Activated T-helper 1 cell treated with anti-CD3 and anti-CD28 coated beads, Interleukin-12 subunit alpha, Interleukin-12 subunit beta, Interleukin-2, Interleukin-4 antibody, amounts not matched to agents 30 ng/mL and 10 ng/mL and 1 ng/mL, durations not matched to agents 14 hours and 24 hours and 36 hours (primary cell): ENCODE data around the gene RCL1. TPM values are rescaled to one million over a fixed set of nuclear protein-coding genes. Genes with fewer than 3 reads are reported as not detected.
"Not testable (repeated sequence)": the region's sequence is repeated elsewhere in the genome, so short reads cannot be mapped to it uniquely, and the experiment has no call there.

ENCODE experiments used
- DNase-seq: peaks from one replicate; pipeline ENCODE4 v3.0.0; 2021; ENCODE audit warnings: low spot score
- H3K27ac Mint-ChIP-seq: one replicate; pipeline ENCODE4 v1.8.0; 2021; ENCODE audit warnings: mild to moderate bottlenecking, mixed read lengths
- H3K27me3 Mint-ChIP-seq: one replicate; pipeline ENCODE4 v1.8.0; 2022; ENCODE audit warnings: mild to moderate bottlenecking, moderate library complexity, mixed read lengths; ENCODE audit not compliant: insufficient read depth
- H3K36me3 Mint-ChIP-seq: one replicate; pipeline ENCODE4 v1.8.0; 2021; ENCODE audit warnings: low read depth, mixed read lengths
- H3K4me1 Mint-ChIP-seq: one replicate; pipeline ENCODE4 v1.8.0; 2021; ENCODE audit warnings: low read depth, mixed read lengths
- H3K4me3 Mint-ChIP-seq: one replicate; pipeline ENCODE4 v1.8.0; 2021; ENCODE audit warnings: mild to moderate bottlenecking, moderate library complexity, mixed read lengths
- H3K9me3 Mint-ChIP-seq: one replicate; pipeline ENCODE4 v1.8.0; 2021; ENCODE audit warnings: mixed read lengths
- intact Hi-C: fragments of 100-400 bp; cut with micrococcal nuclease; formaldehyde crosslinking; loops from one replicate; pipeline ENCODE4 v1.15.1; 2024
- total RNA-seq: library from RNA; stranded (reverse); gene quantifications from 2 replicates; pipeline ENCODE4 v1.2.3, GENCODE V29; 2022

RCL1 gene
- total RNA-seq, 1 donor from 2014 or later = 53.3 TPM

DNA sequence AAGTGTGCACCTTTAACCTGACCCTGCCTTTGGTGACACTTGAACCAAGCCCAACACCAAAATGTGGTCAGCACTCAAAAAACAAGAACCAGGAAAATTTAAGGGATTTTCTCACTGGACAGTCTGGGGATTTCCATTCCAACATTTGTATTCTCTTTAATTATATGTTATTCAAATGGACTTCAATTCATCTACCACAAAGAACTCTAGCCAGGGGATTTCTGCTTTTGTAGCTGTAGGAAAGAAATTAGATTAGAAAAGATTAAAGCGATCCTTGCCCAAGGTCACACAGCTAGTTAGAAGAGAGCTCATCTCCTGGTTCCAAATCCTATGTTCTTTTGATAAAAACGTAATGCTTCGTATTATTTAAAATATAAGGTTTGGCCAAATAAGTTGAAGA is 97.5 kb downstream of the RCL1 start:
- H3K27me3 Mint-ChIP-seq = no peaks in the 10 kb centered on the region
- H3K9me3 Mint-ChIP-seq = no peaks in the 10 kb centered on the region
- H3K36me3 Mint-ChIP-seq = peaks cover 3% of the 10 kb centered on the region
- H3K27ac Mint-ChIP-seq = no peak overlapping the region
- no peak overlapping the region for H3K4me3 Mint-ChIP-seq
- intact Hi-C loops = no loop called here
- peaks cover 11% of the 10 kb centered on the region for H3K4me1 Mint-ChIP-seq
- no peak for DNase-seq

DNA sequence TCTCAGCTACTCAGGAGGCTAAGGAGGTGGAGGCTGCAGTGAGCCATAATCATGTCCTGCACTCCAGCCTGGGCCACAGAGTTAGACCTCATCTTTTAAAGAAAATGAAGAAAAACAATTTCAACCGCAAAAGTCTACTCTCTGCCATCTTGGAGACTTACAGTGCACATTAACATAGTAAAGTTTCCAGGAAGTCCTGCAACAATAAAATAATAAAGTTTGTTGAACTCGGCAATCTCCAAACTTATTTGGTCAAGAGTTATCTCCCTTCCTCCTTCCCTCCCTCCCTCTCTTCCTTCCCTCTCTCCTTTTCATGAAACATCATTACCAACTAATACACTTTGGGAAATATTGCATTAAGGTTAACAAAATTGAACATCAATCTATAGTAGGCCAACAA is 98.2 kb downstream of the RCL1 start:
- Mint-ChIP-seq H3K36me3 (peaks cover 3% of the 10 kb centered on the region), H3K4me3 (no peak overlapping the region), H3K27ac (no peak overlapping the region), H3K4me1 (peaks cover 11% of the 10 kb centered on the region), H3K27me3 (no peaks in the 10 kb centered on the region), H3K9me3 (no peaks in the 10 kb centered on the region)
- intact Hi-C loops = no loop called here
- DNase-seq = no peak

DNA sequence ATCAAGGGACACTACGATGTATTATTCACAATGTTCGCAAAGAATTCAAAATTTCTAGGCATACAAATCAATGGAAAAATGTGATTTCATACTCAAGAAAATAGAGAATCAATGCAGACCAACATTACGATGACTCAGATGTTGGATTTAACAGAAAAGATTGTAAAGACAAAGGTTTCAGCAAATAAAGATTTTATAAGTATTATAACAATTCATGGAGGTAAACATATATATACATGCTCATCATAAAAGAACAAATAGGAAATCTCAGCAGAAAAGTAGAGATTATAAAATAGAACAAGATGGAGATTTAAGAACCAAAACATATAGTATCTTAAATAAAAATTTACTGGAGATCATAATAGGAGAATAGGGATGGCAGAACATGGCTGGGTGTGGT is 98.9 kb downstream of the RCL1 start:
- Mint-ChIP-seq H3K27ac (no peak overlapping the region), H3K9me3 (no peaks in the 10 kb centered on the region), H3K4me3 (no peak overlapping the region), H3K4me1 (peaks cover 11% of the 10 kb centered on the region), H3K27me3 (no peaks in the 10 kb centered on the region), H3K36me3 (peaks cover 3% of the 10 kb centered on the region)
- DNase-seq = no peak
- intact Hi-C loops = no loop called here

DNA sequence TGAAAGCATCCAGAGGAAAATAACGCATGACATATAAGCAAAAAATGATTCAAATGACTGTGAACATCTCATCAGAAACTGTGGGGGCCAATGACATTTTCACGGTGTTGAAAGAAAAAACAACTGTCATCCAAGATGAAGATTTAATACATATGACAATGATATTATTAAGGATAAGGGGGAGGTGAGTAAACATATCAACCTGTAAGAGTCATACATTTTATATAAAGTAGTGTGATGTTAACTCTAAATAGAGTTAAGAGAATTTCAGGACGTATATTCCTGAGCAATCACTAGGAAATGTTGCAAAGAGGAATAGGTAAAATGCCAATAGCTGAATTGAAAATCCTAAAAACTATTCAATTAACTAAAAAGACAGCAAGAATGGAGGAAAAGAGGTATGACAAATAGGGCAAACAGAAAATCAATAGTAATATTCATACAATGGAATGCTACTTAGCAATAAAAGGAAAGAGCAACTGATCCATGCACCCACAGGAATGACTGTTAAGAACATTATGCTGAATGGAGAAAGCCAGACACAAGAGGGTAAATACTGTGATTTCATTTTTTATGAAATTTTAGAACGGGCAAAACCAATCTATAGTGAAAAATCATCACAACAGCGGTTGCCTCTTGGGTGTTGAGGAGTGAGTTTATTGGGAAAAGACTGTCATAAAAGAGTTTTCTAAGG is 99.9 kb downstream of the RCL1 start:
- Mint-ChIP-seq H3K36me3 (peaks cover 4% of the 10 kb centered on the region), H3K4me1 (peaks cover 11% of the 10 kb centered on the region), H3K9me3 (peaks cover 8% of the 10 kb centered on the region), H3K27ac (no peak overlapping the region), H3K27me3 (no peaks in the 10 kb centered on the region), H3K4me3 (no peak overlapping the region)
- DNase-seq = no peak
- intact Hi-C loops = no loop called here

DNA sequence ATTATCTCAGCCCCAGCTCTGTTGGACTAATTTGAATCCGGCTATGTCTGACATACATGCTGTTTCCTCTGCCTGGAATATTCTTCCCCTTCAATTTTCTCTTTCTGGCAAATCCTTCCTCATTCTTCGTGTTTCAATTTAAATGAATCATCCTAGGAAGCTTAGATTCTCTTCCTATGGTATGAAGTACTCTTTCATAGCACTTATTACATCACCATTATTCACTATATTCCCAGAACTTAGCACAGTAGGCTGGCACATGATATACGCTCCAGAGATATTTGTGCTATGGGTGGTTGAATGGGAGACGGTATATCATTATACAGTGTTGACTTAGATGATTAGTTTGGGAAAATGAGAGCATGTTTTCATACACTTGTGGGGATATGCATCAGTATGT is 101.3 kb downstream of the RCL1 start:
- no peak overlapping the region for H3K27ac Mint-ChIP-seq
- intact Hi-C loops = no loop called here
- no peak overlapping the region for H3K4me3 Mint-ChIP-seq
- no peaks in the 10 kb centered on the region for H3K27me3 Mint-ChIP-seq
- H3K4me1 Mint-ChIP-seq = peaks cover 11% of the 10 kb centered on the region
- DNase-seq = no peak
- H3K9me3 Mint-ChIP-seq = peaks cover 19% of the 10 kb centered on the region
- H3K36me3 Mint-ChIP-seq = peaks cover 10% of the 10 kb centered on the region

DNA sequence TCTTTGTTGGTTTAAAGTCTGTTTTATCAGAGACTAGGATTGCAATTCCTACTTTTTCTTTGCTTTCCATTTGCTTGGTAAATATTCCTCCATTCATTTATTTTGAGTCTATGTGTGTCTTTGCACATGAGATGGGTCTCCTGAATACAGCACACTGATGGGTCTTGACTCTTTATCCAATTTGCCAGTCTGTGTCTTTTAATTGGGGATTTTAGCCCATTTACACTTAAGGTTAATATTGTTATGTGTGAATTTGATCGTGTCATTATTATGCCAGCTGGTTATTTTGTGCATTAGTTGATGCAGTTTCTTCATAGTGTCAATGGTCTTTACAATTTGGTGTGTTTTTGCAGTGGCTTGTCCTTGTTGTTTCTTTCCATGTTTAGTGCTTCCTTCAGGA is 107.1 kb downstream of the RCL1 start:
- H3K27ac Mint-ChIP-seq, intact Hi-C loops, H3K27me3 Mint-ChIP-seq, H3K4me1 Mint-ChIP-seq, DNase-seq, H3K4me3 Mint-ChIP-seq: not testable (repeated sequence)
- Mint-ChIP-seq H3K36me3 (peaks cover 19% of the 10 kb centered on the region), H3K9me3 (peaks cover 36% of the 10 kb centered on the region)

DNA sequence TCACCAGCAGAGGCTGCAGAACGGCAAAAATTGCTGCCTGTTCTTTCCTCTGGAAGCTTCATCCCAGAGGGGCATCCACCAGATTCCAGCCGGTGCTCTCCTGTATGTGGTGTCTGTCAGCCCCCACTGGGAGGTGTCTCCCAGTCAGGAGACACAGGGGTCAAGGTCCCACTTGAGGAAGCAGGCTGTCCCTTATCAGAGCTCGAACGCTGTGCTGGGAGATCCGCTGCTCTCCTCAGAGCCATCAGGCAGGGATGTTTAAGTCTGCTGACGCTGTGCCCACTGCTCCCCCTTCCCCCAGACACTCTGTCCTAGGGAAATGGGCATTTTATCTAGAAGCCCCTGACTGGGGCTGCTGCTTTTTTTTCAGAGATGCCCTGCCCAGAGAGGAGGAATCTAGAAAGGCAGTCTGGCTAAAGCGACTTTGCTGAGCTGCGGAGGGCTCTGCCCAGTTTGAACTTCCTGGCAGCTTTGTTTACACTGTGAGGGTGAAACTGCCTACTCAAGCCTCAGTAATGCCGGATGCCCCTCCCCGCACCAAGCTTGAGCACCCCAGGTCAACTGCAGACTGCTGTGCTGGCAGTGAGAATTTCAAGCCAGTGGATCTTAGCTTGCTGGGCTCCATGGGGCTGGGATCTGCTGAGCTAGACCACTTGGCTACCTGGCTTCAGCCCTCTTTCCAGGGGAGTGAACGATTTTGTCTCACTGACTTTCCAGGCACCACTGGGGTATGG is 108.8 kb downstream of the RCL1 start:
- H3K27ac Mint-ChIP-seq, intact Hi-C loops, H3K27me3 Mint-ChIP-seq, H3K4me3 Mint-ChIP-seq, H3K4me1 Mint-ChIP-seq: not testable (repeated sequence)
- DNase-seq = peak; percentile 19
- Mint-ChIP-seq H3K9me3 (peaks cover 36% of the 10 kb centered on the region), H3K36me3 (peaks cover 19% of the 10 kb centered on the region)

DNA sequence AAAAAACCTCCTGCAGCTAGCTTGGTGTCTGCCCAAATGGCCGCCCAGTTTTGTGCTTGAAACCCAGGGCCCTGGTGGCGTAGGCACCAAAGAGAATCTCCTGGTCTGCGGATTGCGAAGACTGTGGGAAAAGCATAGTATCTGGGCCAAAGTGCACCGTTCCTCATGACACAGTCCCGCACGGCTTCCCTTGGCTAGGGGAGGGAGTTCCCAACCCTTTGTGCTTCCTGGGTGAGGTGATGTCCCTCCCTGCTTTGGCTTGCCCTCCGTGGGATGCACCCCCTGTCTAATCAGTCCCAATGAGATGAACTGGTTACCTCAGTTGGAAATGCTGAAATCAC is 109.4 kb downstream of the RCL1 start:
- no peak for DNase-seq
- no peaks in the 10 kb centered on the region for H3K27me3 Mint-ChIP-seq
- H3K9me3 Mint-ChIP-seq = peaks cover 33% of the 10 kb centered on the region
- no peak overlapping the region for H3K27ac Mint-ChIP-seq
- peaks cover 17% of the 10 kb centered on the region for H3K36me3 Mint-ChIP-seq
- H3K4me1 Mint-ChIP-seq = peaks cover 5% of the 10 kb centered on the region
- H3K4me3 Mint-ChIP-seq = no peak overlapping the region
- intact Hi-C loops = no loop called here

DNA sequence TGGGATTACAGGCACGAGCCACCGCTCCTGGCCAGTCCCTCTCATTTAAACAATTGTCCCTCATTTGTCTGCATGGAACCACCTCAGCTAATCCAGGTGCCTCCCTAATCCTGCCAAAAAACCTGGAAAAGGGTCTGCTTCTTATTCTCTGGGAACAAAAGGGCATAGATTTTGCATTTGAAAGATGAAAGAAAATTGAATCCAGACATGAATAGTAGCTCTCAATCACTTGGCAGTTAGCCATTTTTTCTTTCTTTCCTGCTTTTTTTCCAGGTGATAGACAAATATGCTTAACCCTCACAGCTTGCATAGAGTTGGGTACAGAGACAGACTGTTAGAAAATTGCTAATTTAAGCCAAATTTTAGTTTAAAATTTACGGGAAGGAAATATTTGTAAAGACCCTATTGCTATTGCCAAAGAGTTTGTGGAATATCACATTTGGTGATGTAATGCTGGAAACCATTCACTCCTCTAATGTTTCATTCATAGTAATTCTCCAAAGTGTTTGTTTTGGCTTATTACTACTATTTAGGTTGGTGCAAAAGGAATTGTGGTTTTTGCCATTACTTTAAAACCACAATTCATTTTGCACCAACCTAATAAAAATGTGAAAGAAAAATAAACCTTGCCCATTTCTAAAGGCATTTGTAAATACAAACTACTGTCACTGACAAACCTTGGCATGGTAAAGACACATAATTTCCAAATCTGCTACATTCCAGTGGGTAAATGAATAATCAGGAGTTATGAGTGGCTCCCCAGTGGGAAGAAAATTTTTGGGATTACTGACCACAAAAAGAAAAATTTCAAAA is 111.8 kb downstream of the RCL1 start:
- H3K4me3 Mint-ChIP-seq = no peak overlapping the region
- H3K27ac Mint-ChIP-seq = no peak overlapping the region
- peaks cover 5% of the 10 kb centered on the region for H3K36me3 Mint-ChIP-seq
- DNase-seq = no peak
- H3K27me3 Mint-ChIP-seq = no peaks in the 10 kb centered on the region
- H3K9me3 Mint-ChIP-seq = peaks cover 13% of the 10 kb centered on the region
- peaks cover 5% of the 10 kb centered on the region for H3K4me1 Mint-ChIP-seq
- intact Hi-C loops = no loop called here

DNA sequence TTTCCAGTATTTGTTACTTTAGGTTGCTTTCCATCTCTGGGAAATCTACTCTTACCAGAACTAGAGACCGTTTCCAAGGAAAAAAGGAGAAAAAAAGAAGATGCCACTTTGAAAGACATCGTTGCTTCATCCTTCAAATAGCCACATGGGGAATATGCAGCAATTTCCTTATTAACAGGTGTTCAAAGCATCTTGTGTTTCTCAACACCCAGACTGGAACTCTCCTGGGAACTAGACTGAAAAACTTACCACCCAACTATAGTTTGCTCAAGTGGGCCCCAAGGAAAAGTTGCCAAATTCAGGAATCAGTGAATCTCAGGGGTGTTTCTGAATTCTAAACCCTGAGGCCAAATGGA is 112.4 kb downstream of the RCL1 start:
- Mint-ChIP-seq H3K9me3 (peaks cover 8% of the 10 kb centered on the region), H3K4me3 (no peak overlapping the region), H3K4me1 (peaks cover 5% of the 10 kb centered on the region), H3K36me3 (peaks cover 2% of the 10 kb centered on the region), H3K27ac (no peak overlapping the region), H3K27me3 (no peaks in the 10 kb centered on the region)
- DNase-seq = no peak
- intact Hi-C loops = no loop called here

Other genes with a start within 250 kb of the RCL1 start
- 5.3 and 5.7 TPM in 2 replicates for gene PLPP6, start 130.7 kb upstream of the RCL1 start, total RNA-seq
- not detected in 2 replicates for gene SPATA6L, start 126.5 kb upstream of the RCL1 start, total RNA-seq
- 11.1 and 11.3 TPM in 2 replicates for gene CDC37L1, start 113.4 kb upstream of the RCL1 start, total RNA-seq
- 23.9 and 28.5 TPM in 2 replicates for gene AK3, start 51.7 kb upstream of the RCL1 start, total RNA-seq
- 30.8 and 32.0 TPM in 2 replicates for gene JAK2, start 192.3 kb downstream of the RCL1 start, total RNA-seq